CD4-positive, alpha-beta T cell treated with Interferon alpha-2 for 1 hour (primary cell): ENCODE results near the gene RREB1.

Experiments
- DNase-seq, 2 donors: peaks; one replicate each; pipeline ENCODE4 v3.0.0-alpha.2; 2020 to 2022

The RREB1 gene

GRCh38 chr6:7100753-7101081 lies 7.0 kb upstream of the RREB1 start:
- no peak for DNase-seq

- DNase-seq: no peak
Measured at GRCh38 chr6:7101290-7101689, 6.5 kb upstream of the RREB1 start.

GRCh38 chr6:7104752-7105151 lies 3.0 kb upstream of the RREB1 start:
- no peak for DNase-seq

GRCh38 chr6:7106215-7106751 lies 1.5 kb upstream of the RREB1 start:
- DNase-seq: no peak

- DNase-seq: peak; percentile 67 to 72
Measured at GRCh38 chr6:7106752-7107577, 796 bp upstream of the RREB1 start.

GRCh38 chr6:7108196-7108963 lies 619 bp downstream of the RREB1 start:
- peak in 1 of 2 donors; percentile 43 for DNase-seq

GRCh38 chr6:7108964-7109836 lies 1.4 kb downstream of the RREB1 start:
- DNase-seq: peak; percentile 30 to 45

- DNase-seq: peak in 1 of 2 donors; percentile 23
Measured at GRCh38 chr6:7110092-7110792, 2.5 kb downstream of the RREB1 start.

GRCh38 chr6:7111095-7111690 lies 3.4 kb downstream of the RREB1 start:
- DNase-seq: no peak

- DNase-seq: no peak
Measured at GRCh38 chr6:7112171-7112570, 4.4 kb downstream of the RREB1 start.

GRCh38 chr6:7112741-7113313 lies 5.1 kb downstream of the RREB1 start:
- DNase-seq: peak; percentile 52 to 57

GRCh38 chr6:7114744-7115458 lies 7.1 kb downstream of the RREB1 start:
- no peak for DNase-seq

GRCh38 chr6:7115543-7116231 lies 7.9 kb downstream of the RREB1 start:
- no peak for DNase-seq

- DNase-seq: no peak
Measured at GRCh38 chr6:7119272-7119801, 11.6 kb downstream of the RREB1 start.

- DNase-seq: no peak
Measured at GRCh38 chr6:7121700-7122241, 14.0 kb downstream of the RREB1 start.

- no peak for DNase-seq
Measured at GRCh38 chr6:7122684-7123083, 14.9 kb downstream of the RREB1 start.

- no peak for DNase-seq
Measured at GRCh38 chr6:7124114-7124513, 16.4 kb downstream of the RREB1 start.

- no peak for DNase-seq
Measured at GRCh38 chr6:7124636-7125035, 16.9 kb downstream of the RREB1 start.

GRCh38 chr6:7125290-7125689 lies 17.5 kb downstream of the RREB1 start:
- DNase-seq: no peak

GRCh38 chr6:7126754-7127153 lies 19.0 kb downstream of the RREB1 start:
- no peak for DNase-seq
